Coronary artery (tissue), 2 donors: ENCODE results near the gene SYNDIG1.

ENCODE experiments used
- DNase-seq: peaks from one replicate; pipeline ENCODE4 v3.0.0-alpha.2; 2017; ENCODE audit warnings: low spot score
- H3K27ac ChIP-seq, 2 donors: fragments of 200-600 bp; sonication (generic); one replicate each; pipeline ENCODE4 v1.5.1; 2016 to 2019
- H3K4me3 ChIP-seq: fragments of 200-600 bp; sonication (generic); 2 replicates; pipeline ENCODE4 v1.5.1; 2016; ENCODE audit warnings: mild to moderate bottlenecking, moderate library complexity
- CTCF ChIP-seq: fragments of 200-600 bp; sonication (generic); IDR thresholded peaks from one replicate; pipeline ENCODE4 v1.5.1; 2019; ENCODE audit warnings: antibody characterized with exemption

Gene SYNDIG1

GRCh38 chr20:24491041-24491756 lies 21.8 kb downstream of the SYNDIG1 start:
- TF ChIP-seq CTCF, result no peak
- no peak for DNase-seq
- H3K4me3 ChIP-seq, result no peak overlapping the region
- no peak overlapping the region for H3K27ac ChIP-seq

GRCh38 chr20:24492031-24492607 lies 22.7 kb downstream of the SYNDIG1 start:
- no peak for TF ChIP-seq CTCF
- DNase-seq, result no peak
- H3K4me3 ChIP-seq, result no peak overlapping the region
- no peak overlapping the region for H3K27ac ChIP-seq

GRCh38 chr20:24492698-24493097 lies 23.3 kb downstream of the SYNDIG1 start:
- no peak for DNase-seq
- no peak overlapping the region for H3K27ac ChIP-seq
- H3K4me3 ChIP-seq, result no peak overlapping the region
- no peak for TF ChIP-seq CTCF

- no peak for DNase-seq
- no peak for TF ChIP-seq CTCF
- Histone ChIP-seq H3K27ac (no peak overlapping the region), H3K4me3 (no peak overlapping the region)
Measured at GRCh38 chr20:24493181-24493580, 23.8 kb downstream of the SYNDIG1 start.

- Histone ChIP-seq H3K4me3 (no peak overlapping the region), H3K27ac (no peak overlapping the region)
- no peak for TF ChIP-seq CTCF
- no peak for DNase-seq
Measured at GRCh38 chr20:24493661-24494459, 24.4 kb downstream of the SYNDIG1 start.

GRCh38 chr20:24494460-24494920 lies 25.1 kb downstream of the SYNDIG1 start:
- TF ChIP-seq CTCF, result no peak
- no peak for DNase-seq
- Histone ChIP-seq H3K4me3 (no peak overlapping the region), H3K27ac (no peak overlapping the region)
